Measurements from ENCODE around the gene EXOC6. TPM values are rescaled to one million over a fixed set of nuclear protein-coding genes. Genes with fewer than 3 reads are reported as not detected.
A peak's percentile ranks its signal among the peaks of the same experiment; 100 is the strongest.

EXOC6 gene
- total RNA-seq, 2 donors from 2014 or later, result 7.0 to 10.1 TPM

DNA sequence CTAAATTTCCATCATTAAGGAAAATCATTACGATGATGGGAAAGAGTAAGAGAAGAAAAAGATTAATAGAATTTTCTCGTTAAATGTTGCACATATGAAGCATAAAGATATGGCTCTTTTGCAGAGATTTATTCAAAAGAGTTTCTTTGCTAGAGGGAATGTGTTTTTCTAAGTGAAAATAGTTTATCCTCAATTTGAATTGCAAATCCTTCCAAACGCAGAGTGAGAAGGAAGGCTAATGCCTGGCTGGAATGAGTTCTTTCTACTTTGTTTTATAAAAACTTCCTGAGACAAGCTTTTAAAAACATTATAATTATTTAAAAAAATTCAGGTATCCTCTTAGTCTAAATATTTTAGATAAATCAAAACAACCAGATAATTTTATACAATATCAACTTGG lies 239.5 kb downstream of the EXOC6 start:
- Histone ChIP-seq H3K27me3 (no peaks in the 10 kb centered on the region), H3K4me1 (no peaks in the 10 kb centered on the region), H3K9me3 (no peaks in the 10 kb centered on the region), H3K36me3 (no peaks in the 10 kb centered on the region), H3K27ac (no peak overlapping the region), H3K4me3 (no peak overlapping the region)
- TF ChIP-seq CTCF (IDR thresholded peaks at IDR 0.05), result no peak
- DNase-seq (ENCODE audit: low spot score), result no peak

GRCh38 chr10:93088466-93088865 lies 240.1 kb downstream of the EXOC6 start:
- DNase-seq (ENCODE audit: low spot score), result no peak
- no peak overlapping the region for H3K4me3 ChIP-seq
- no peaks in the 10 kb centered on the region for H3K4me1 ChIP-seq
- H3K27me3 ChIP-seq, result no peaks in the 10 kb centered on the region
- TF ChIP-seq CTCF (IDR thresholded peaks at IDR 0.05), result no peak
- no peaks in the 10 kb centered on the region for H3K36me3 ChIP-seq
- H3K27ac ChIP-seq, result no peak overlapping the region
- no peaks in the 10 kb centered on the region for H3K9me3 ChIP-seq

DNA sequence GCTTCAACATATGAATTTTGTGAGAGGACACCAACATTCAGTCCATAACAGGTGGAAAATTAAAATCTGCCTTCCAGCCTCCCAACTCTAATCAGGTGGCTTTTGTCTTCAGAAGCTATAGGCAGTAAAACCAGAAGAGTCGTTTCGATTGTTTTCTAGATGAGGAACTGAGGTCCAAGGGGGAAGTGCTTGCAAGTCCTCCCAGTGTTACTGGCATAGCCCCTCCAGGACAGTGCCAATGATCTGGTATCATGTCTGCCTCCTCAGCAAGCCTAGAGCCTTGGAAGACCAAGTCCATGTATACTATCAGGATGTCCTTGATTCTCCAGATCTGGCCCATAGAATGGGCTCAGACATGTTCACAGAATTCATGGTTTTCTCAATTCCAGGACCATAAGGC lies 242.3 kb downstream of the EXOC6 start:
- no peaks in the 10 kb centered on the region for H3K27me3 ChIP-seq
- TF ChIP-seq CTCF (IDR thresholded peaks at IDR 0.05), result no peak
- no peak overlapping the region for H3K4me3 ChIP-seq
- no peak overlapping the region for H3K27ac ChIP-seq
- H3K36me3 ChIP-seq, result no peaks in the 10 kb centered on the region
- no peaks in the 10 kb centered on the region for H3K9me3 ChIP-seq
- no peak for DNase-seq (ENCODE audit: low spot score)
- no peaks in the 10 kb centered on the region for H3K4me1 ChIP-seq

DNA sequence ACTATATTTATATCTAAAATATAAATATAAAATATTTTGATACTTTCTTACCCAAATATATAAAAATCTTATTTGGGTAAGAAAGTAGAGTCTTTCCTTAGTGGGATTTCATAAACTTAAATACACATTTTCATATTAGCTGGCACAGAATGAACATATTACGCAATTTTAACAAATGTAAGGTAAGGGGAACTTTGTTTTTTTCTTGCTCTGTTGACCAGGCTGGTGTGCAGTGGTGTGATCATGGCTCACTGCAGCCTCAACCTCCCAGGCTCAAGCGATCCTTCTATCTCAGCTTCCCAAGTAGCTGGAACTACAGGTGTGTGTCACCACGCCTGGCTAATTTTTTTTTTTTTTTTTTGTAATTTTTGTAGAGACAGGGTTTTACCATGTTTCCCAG lies 243.6 kb downstream of the EXOC6 start:
- no peak for TF ChIP-seq CTCF (IDR thresholded peaks at IDR 0.05)
- no peak for DNase-seq (ENCODE audit: low spot score)
- H3K36me3 ChIP-seq, result no peaks in the 10 kb centered on the region

DNA sequence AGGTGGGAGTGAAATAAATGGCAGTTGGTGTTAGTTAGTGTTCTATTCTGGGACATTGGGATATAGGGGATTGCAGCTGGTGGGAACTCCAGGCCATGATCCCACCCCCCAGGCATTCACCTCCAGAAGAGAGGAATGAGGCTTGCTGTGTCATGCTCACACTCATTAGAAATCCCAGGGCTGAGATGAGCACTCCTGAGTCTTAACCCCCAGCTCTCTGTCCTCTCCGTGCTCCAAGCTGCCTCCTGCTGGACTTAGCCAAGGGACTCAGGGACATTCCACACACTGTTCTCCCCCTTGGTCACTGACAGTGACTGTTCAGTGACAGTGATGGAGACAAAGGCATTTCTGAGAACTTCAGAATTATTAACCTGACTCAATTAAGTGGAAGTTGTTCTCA lies 246.9 kb downstream of the EXOC6 start:
- Histone ChIP-seq H3K4me1 (no peaks in the 10 kb centered on the region), H3K27me3 (no peaks in the 10 kb centered on the region), H3K27ac (no peak overlapping the region), H3K4me3 (no peak overlapping the region), H3K36me3 (no peaks in the 10 kb centered on the region), H3K9me3 (no peaks in the 10 kb centered on the region)
- DNase-seq (ENCODE audit: low spot score), result peak; percentile 7
- no peak for TF ChIP-seq CTCF (IDR thresholded peaks at IDR 0.05)

More for the DNA sequence above, 243.6 kb downstream of the EXOC6 start:
- H3K27ac ChIP-seq, result no peak overlapping the region
- H3K27me3 ChIP-seq, result no peaks in the 10 kb centered on the region
- no peaks in the 10 kb centered on the region for H3K9me3 ChIP-seq
- no peak overlapping the region for H3K4me3 ChIP-seq
- no peaks in the 10 kb centered on the region for H3K4me1 ChIP-seq

GRCh38 chr10:93096901-93097300 lies 248.6 kb downstream of the EXOC6 start:
- DNase-seq (ENCODE audit: low spot score), result peak; percentile 32
- no peak overlapping the region for H3K27ac ChIP-seq
- no peaks in the 10 kb centered on the region for H3K36me3 ChIP-seq
- no peak overlapping the region for H3K4me3 ChIP-seq
- H3K4me1 ChIP-seq, result no peaks in the 10 kb centered on the region
- no peaks in the 10 kb centered on the region for H3K9me3 ChIP-seq
- H3K27me3 ChIP-seq, result no peaks in the 10 kb centered on the region
- TF ChIP-seq CTCF (IDR thresholded peaks at IDR 0.05), result no peak
